ENCODE data around the gene MRPS30. TPM values are rescaled to one million over a fixed set of nuclear protein-coding genes. Genes with fewer than 3 reads are reported as not detected.
"Not testable (repeated sequence)": the region's sequence is repeated elsewhere in the genome, so short reads cannot be mapped to it uniquely, and the experiment has no call there.

MRPS30 gene
- total and polyA plus RNA-seq, 2 donors (not counting 1 experiment from before 2014, with no cell fraction given) = 25.1 to 74.0 TPM

DNA sequence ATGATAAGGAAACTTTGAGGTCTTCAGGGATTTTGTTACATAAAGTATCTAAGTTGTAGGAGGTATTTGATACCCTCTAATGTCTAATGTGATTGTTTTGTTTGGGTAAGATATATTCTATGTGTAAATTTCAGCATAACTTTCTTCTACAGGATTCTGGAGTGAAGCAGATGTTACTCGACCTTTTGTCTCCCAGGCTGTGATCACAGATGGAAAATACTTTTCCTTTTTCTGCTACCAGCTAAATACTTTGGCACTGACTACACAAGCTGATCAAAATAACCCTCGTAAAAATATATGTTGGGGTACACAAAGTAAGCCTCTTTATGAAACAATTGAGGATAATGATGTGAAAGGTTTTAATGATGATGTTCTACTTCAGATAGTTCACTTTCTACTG is 6.0 kb downstream of the MRPS30 start:
- TF ChIP-seq EZH2 (IDR thresholded peaks at IDR 0.05; ENCODE audit: low read length, missing control alignments) = no peak
- TF ChIP-seq, protein P1, sequence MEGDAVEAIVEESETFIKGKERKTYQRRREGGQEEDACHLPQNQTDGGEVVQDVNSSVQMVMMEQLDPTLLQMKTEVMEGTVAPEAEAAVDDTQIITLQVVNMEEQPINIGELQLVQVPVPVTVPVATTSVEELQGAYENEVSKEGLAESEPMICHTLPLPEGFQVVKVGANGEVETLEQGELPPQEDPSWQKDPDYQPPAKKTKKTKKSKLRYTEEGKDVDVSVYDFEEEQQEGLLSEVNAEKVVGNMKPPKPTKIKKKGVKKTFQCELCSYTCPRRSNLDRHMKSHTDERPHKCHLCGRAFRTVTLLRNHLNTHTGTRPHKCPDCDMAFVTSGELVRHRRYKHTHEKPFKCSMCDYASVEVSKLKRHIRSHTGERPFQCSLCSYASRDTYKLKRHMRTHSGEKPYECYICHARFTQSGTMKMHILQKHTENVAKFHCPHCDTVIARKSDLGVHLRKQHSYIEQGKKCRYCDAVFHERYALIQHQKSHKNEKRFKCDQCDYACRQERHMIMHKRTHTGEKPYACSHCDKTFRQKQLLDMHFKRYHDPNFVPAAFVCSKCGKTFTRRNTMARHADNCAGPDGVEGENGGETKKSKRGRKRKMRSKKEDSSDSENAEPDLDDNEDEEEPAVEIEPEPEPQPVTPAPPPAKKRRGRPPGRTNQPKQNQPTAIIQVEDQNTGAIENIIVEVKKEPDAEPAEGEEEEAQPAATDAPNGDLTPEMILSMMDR (conservative IDR thresholded peaks at IDR 0.05 in 1 of 2, IDR thresholded peaks at IDR 0.05 in 1 of 2; ENCODE audit: low read depth in 1 of 2, low read length in 2 of 2) = no peak
- H3K4me1 ChIP-seq (ENCODE audit: control insufficient read depth, extremely low read depth, insufficient read depth, low read length) = no peaks in the 10 kb centered on the region
- peaks cover 19% of the 10 kb centered on the region for H3K79me2 ChIP-seq (ENCODE audit: control insufficient read depth, insufficient read depth, low read length)
- H3K4me3 ChIP-seq (replicated peaks in 1 of 4; ENCODE audit: control extremely low read depth in 1 of 4, insufficient read depth in 1 of 4, low read depth in 3 of 4, low read length in 4 of 4) = no peak overlapping the region
- H3K36me3 ChIP-seq (ENCODE audit: control insufficient read depth, insufficient read depth, low read length) = no peaks in the 10 kb centered on the region
- H4K20me1 ChIP-seq (ENCODE audit: control insufficient read depth, extremely low read depth, insufficient read depth, low read length) = no peaks in the 10 kb centered on the region
- no peak for DNase-seq (ENCODE audit: low read depth in 2 of 2)
- no peak overlapping the region for H3K27ac ChIP-seq (ENCODE audit: insufficient read depth, low read length)
- no peaks in the 10 kb centered on the region for H3K27me3 ChIP-seq (ENCODE audit: control insufficient read depth, insufficient read depth, low read length)
- H2AFZ ChIP-seq (ENCODE audit: low read length) = no peak overlapping the region
- no peaks in the 10 kb centered on the region for H3K9me3 ChIP-seq (ENCODE audit: control insufficient read depth, insufficient read depth, low read depth, low read length)
- H3K9ac ChIP-seq (ENCODE audit: insufficient read depth, low read length) = no peak overlapping the region
- H3K4me2 ChIP-seq (ENCODE audit: extremely low read depth, insufficient read depth, low read length) = no peak overlapping the region

- TF ChIP-seq EZH2 (IDR thresholded peaks at IDR 0.05; ENCODE audit: low read length, missing control alignments) = no peak
- TF ChIP-seq, protein P1 (conservative IDR thresholded peaks at IDR 0.05 in 1 of 2, IDR thresholded peaks at IDR 0.05 in 1 of 2; ENCODE audit: low read depth in 1 of 2, low read length in 2 of 2) = no peak
- no peaks in the 10 kb centered on the region for H3K79me2 ChIP-seq (ENCODE audit: control insufficient read depth, insufficient read depth, low read length)
- no peaks in the 10 kb centered on the region for H3K36me3 ChIP-seq (ENCODE audit: control insufficient read depth, insufficient read depth, low read length)
- H3K4me1 ChIP-seq (ENCODE audit: control insufficient read depth, extremely low read depth, insufficient read depth, low read length) = no peaks in the 10 kb centered on the region
- no peaks in the 10 kb centered on the region for H3K9me3 ChIP-seq (ENCODE audit: control insufficient read depth, insufficient read depth, low read depth, low read length)
- no peaks in the 10 kb centered on the region for H3K27me3 ChIP-seq (ENCODE audit: control insufficient read depth, insufficient read depth, low read length)
- no peak overlapping the region for H3K4me2 ChIP-seq (ENCODE audit: extremely low read depth, insufficient read depth, low read length)
- no peak overlapping the region for H3K9ac ChIP-seq (ENCODE audit: insufficient read depth, low read length)
- DNase-seq (ENCODE audit: low read depth in 2 of 2) = no peak
- H4K20me1 ChIP-seq (ENCODE audit: control insufficient read depth, extremely low read depth, insufficient read depth, low read length) = no peaks in the 10 kb centered on the region
- H3K27ac ChIP-seq (ENCODE audit: insufficient read depth, low read length) = no peak overlapping the region
- H2AFZ ChIP-seq (ENCODE audit: low read length) = no peak overlapping the region
- H3K4me3 ChIP-seq (replicated peaks in 1 of 4; ENCODE audit: control extremely low read depth in 1 of 4, insufficient read depth in 1 of 4, low read depth in 3 of 4, low read length in 4 of 4) = no peak overlapping the region
These were observed 12.4 kb downstream of the MRPS30 start for GRCh38 chr5:44821164-44821563.

GRCh38 chr5:44824662-44825061 is 15.9 kb downstream of the MRPS30 start:
- H3K4me1 ChIP-seq (ENCODE audit: control insufficient read depth, extremely low read depth, insufficient read depth, low read length); H2AFZ ChIP-seq (ENCODE audit: low read length): not testable (repeated sequence)

More at GRCh38 chr5:44824662-44825061, 15.9 kb downstream of the MRPS30 start:
- not testable (repeated sequence) for H3K4me2 ChIP-seq (ENCODE audit: extremely low read depth, insufficient read depth, low read length); H3K79me2 ChIP-seq (ENCODE audit: control insufficient read depth, insufficient read depth, low read length); H3K9ac ChIP-seq (ENCODE audit: insufficient read depth, low read length); H3K27ac ChIP-seq (ENCODE audit: insufficient read depth, low read length); DNase-seq (ENCODE audit: low read depth in 2 of 2); H3K36me3 ChIP-seq (ENCODE audit: control insufficient read depth, insufficient read depth, low read length); H3K4me3 ChIP-seq (replicated peaks in 1 of 4; ENCODE audit: control extremely low read depth in 1 of 4, insufficient read depth in 1 of 4, low read depth in 3 of 4, low read length in 4 of 4); H3K9me3 ChIP-seq (ENCODE audit: control insufficient read depth, insufficient read depth, low read depth, low read length); H3K27me3 ChIP-seq (ENCODE audit: control insufficient read depth, insufficient read depth, low read length); H4K20me1 ChIP-seq (ENCODE audit: control insufficient read depth, extremely low read depth, insufficient read depth, low read length)

Data from fibroblast of lung (primary cell).